SH-SY5Y (cell line): ENCODE measurements around the gene CTNND2.

ENCODE experiments used
- GATA2 ChIP-seq: IDR thresholded peaks from 2 replicates; pipeline ENCODE4 v1.6.1; 2011; ENCODE audit warnings: mild to moderate bottlenecking, low read depth, low read length
- GATA3 ChIP-seq: IDR thresholded peaks from 2 replicates; pipeline ENCODE4 v1.6.1; 2011; ENCODE audit warnings: low read depth, mild to moderate bottlenecking, low read length, moderate library complexity

GRCh38 chr5:11733185-11733839, 170.9 kb downstream of the CTNND2 start:
- TF ChIP-seq GATA3 (no peak), GATA2 (no peak)
